Hindlimb muscle (tissue), 1 donor: ENCODE data around the gene API5. TPM values are rescaled to one million over a fixed set of nuclear protein-coding genes. Genes with fewer than 3 reads are reported as not detected.

Experiments used
- DNase-seq: peaks from one replicate; pipeline ENCODE4 v3.0.0-alpha.2; 2013
- polyA plus RNA-seq: library from polyadenylated mRNA; unstranded; fragments of 120-200 nt; gene quantifications from one replicate; pipeline ENCODE4 v1.2.1, GENCODE V29; 2013; ENCODE audit not compliant: insufficient read length

API5 gene
- polyA plus RNA-seq, 1 donor, result 38.7 TPM

DNA sequence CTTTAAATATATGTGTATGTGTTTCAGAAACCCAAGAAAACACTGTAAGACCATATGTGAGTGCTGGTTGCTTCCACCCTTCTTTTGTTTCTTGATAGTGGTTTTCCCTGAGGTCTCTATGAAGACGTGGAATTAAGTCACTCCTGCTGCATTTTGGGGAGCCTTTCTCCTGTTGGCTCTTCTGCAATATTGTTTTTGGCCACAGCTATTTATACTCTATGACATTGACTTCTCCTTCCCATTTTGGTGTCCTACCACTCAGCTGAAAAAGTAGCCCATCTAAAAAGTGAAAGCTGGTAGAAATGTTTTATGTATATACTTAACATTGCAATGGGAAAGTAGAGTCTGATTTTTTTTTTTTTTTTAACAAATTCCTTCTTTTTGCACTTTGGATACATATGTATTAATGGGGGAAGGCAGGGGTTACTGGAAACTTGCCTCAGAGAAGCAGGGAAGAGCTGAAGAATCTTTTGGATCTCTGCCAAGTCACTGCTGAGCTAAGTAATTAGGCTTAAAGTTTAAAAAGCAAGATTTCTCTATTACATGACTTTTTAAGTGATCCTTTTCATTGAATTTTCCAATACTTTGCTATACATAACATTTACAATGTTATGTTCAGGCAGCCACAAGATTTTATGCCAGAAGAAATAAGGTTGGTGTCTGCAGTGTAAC, 48.7 kb downstream of the API5 start:
- DNase-seq, result no peak

- no peak for DNase-seq
Observed at GRCh38 chr11:43366677-43367076, 54.9 kb downstream of the API5 start.

DNA sequence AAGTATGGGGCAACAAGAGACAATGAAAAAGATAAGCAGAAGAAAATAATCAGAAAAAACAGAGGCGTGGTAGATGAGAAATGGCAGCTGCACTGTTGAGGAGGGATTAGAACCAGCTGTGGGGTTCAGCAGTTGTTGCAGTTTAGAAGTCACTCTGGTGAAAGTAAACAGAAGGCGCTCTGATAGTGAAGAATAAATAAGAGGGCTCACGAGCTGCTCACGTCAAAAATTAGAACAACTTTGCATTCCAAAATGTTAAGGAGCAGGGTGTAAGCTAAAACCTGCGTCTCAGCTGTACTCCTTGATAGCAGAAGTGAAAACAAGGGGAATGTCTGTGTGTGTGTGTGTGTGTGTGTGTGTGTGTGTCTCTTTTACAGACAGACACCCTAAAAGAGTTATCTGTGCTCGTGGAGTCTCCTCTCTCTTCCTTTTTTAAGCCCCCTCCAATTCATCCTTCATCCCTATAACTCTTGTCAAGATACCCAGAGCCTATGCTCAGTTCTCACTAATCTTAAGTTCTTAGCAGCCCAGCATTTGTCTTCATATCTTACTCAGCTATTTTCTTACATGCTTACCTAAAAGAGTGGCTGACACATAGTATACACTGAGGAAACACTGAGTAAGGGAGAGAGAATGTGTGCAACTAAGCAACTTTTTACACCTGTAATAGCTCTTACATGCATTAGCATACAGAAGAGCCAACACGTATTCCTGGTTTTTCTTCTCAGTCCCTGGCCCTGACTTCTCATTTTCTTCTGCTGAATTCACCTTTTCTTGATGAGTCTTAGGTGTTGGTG, 55.8 kb downstream of the API5 start:
- DNase-seq, result no peak

DNA sequence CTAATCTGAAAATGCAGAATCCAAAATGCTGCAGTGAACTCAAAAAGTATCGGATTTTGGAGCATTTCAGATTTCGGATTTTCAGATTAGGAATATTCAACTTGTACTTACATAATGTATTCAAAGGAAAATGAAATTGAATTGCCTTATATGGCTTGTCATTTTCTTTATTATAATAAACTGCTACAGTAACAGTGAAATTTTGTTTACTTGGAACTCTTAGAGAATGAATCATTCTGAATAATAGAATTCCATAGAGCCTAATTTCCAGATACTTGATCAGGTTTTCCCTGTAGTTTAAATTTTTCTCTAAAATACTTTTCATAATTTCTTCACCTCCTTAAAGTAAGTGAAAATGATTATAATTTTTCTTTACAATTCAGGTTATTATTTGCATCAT, 64.3 kb downstream of the API5 start:
- no peak for DNase-seq

- no peak for DNase-seq
Observed at GRCh38 chr11:43376594-43376993, 64.8 kb downstream of the API5 start.

DNA sequence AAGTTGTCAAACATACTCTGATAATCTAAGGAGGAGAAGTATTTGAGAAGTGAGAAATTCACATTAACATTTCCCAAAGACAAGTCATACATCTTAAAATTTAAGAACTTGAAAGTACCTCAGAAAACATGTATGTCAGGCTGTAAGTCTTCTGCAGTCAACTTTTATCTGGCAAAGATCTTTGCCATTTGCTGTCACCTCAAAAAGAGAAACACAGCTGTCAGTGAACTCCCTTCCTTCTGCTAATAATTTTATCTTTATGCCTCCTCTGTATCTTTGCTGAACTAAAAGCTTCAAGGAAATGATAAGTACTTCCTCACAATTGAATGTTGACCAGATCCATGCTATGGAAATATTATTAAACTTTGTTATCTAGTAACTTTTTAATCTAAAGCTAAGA, 65.6 kb downstream of the API5 start:
- no peak for DNase-seq

GRCh38 chr11:43378897-43379296, 67.1 kb downstream of the API5 start:
- DNase-seq, result no peak

- no peak for DNase-seq
Observed at GRCh38 chr11:43381802-43382201, 70.0 kb downstream of the API5 start.

GRCh38 chr11:43382614-43383013, 70.8 kb downstream of the API5 start:
- DNase-seq, result no peak

GRCh38 chr11:43384393-43384792, 72.6 kb downstream of the API5 start:
- no peak for DNase-seq

- no peak for DNase-seq
Observed at GRCh38 chr11:43392713-43393112, 80.9 kb downstream of the API5 start.

GRCh38 chr11:43393765-43394355, 82.1 kb downstream of the API5 start:
- DNase-seq, result no peak

Other genes with a start within 250 kb of the API5 start
- 64.4 TPM for gene TTC17, start 46.9 kb downstream of the API5 start, polyA plus RNA-seq